Measurements from ENCODE around the gene LRP1B. TPM values are rescaled to one million over a fixed set of nuclear protein-coding genes. Genes with fewer than 3 reads are reported as not detected.

LRP1B gene
- total RNA-seq, 1 donor from 2014 or later: 0.54 TPM

DNA sequence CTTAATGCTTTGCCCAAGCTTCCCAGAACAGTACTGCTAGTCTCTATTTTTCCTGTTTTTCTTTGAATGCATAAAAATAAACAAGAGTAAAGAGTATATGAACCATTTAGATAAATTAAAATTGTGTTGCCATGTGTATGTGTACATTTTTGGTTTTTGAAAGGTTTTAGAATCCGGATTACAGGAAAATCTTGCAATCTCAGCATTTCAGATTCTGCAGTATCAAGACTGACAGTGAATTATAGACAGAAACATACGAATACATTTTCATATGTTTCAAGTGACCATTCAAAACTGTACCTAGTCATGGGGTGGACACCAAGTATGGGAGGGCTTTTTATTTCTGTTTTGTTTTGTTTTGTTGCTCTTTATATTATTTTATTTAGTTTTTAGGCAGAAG lies 604.1 kb downstream of the LRP1B start:
- no peak overlapping the region for H3K4me3 Mint-ChIP-seq
- H3K36me3 Mint-ChIP-seq (ENCODE audit: low read depth): no peaks in the 10 kb centered on the region
- H3K9me3 Mint-ChIP-seq: no peaks in the 10 kb centered on the region
- no peaks in the 10 kb centered on the region for H3K27me3 Mint-ChIP-seq (ENCODE audit: low read depth)
- no peaks in the 10 kb centered on the region for H3K4me1 Mint-ChIP-seq
- no peak overlapping the region for H3K27ac Mint-ChIP-seq (ENCODE audit: unreplicated experiment)
- TF ChIP-seq, protein P1, sequence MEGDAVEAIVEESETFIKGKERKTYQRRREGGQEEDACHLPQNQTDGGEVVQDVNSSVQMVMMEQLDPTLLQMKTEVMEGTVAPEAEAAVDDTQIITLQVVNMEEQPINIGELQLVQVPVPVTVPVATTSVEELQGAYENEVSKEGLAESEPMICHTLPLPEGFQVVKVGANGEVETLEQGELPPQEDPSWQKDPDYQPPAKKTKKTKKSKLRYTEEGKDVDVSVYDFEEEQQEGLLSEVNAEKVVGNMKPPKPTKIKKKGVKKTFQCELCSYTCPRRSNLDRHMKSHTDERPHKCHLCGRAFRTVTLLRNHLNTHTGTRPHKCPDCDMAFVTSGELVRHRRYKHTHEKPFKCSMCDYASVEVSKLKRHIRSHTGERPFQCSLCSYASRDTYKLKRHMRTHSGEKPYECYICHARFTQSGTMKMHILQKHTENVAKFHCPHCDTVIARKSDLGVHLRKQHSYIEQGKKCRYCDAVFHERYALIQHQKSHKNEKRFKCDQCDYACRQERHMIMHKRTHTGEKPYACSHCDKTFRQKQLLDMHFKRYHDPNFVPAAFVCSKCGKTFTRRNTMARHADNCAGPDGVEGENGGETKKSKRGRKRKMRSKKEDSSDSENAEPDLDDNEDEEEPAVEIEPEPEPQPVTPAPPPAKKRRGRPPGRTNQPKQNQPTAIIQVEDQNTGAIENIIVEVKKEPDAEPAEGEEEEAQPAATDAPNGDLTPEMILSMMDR (conservative IDR thresholded peaks at IDR 0.05): no peak
- DNase-seq (ENCODE audit: low read depth, low spot score): no peak

DNA sequence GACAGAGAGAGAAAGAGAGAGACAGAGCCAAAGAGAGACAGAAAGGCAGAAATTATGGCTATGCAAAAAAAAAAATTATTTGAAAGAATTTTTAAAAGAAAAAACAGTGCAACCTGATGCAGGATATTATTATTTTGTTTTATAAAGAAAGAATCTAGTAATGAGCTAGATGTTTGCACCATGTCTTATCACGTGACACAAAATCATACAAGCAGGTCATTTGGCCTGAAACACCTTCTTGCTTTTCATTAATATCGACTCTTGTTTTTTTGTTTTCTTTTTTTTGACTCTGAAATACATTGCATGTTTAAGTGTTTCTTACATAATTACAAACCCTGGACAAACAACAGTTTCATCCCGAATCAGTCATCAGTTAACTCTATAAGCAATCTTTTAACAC lies 606.0 kb downstream of the LRP1B start:
- Mint-ChIP-seq H3K27ac (ENCODE audit: unreplicated experiment) (no peak overlapping the region), H3K9me3 (no peaks in the 10 kb centered on the region), H3K36me3 (ENCODE audit: low read depth) (no peaks in the 10 kb centered on the region), H3K4me1 (peaks cover 9% of the 10 kb centered on the region), H3K27me3 (ENCODE audit: low read depth) (no peaks in the 10 kb centered on the region), H3K4me3 (no peak overlapping the region)
- no peak for DNase-seq (ENCODE audit: low read depth, low spot score)
- TF ChIP-seq, protein P1 (conservative IDR thresholded peaks at IDR 0.05): no peak

DNA sequence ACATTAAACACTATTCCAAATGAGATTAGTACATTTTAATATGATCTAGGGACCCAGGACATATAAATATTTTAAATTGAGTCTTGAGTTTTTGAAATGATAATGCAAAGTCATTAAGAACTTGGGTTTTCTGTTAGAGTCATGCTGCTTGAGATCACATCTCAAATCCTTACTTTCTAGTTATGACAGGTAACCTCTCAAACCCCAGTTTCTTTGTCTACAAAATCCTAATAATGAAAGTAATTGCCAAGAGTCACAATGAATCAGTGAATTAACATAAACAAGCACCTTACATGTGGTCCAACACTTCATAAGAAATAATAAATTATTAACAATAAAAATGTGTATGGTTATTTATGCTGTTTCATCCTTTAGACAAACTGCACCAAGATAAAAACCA lies 607.6 kb downstream of the LRP1B start:
- H3K36me3 Mint-ChIP-seq (ENCODE audit: low read depth): no peaks in the 10 kb centered on the region
- TF ChIP-seq, protein P1 (conservative IDR thresholded peaks at IDR 0.05): no peak
- no peak overlapping the region for H3K4me3 Mint-ChIP-seq

DNA sequence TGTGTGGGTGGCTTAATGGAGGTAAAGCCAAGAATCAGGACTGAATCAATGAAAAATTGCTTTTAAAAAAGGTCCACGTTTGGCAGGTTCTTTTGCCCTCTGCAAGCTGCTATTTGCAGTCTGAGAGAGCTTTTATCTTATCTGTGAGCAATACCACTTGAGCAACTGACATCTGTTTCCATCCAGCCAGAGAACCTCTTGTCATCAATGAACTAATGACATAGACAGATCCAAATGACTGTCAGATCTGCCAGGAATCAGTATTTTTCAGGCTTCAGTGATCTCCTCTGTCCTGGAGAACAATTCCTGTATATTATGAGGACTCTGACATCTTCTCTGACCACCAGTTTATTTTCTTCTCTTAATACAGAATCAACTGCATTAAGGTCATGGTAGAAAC lies 608.1 kb downstream of the LRP1B start:
- Mint-ChIP-seq H3K27me3 (ENCODE audit: low read depth) (no peaks in the 10 kb centered on the region), H3K4me1 (peaks cover 12% of the 10 kb centered on the region), H3K27ac (ENCODE audit: unreplicated experiment) (no peak overlapping the region), H3K4me3 (no peak overlapping the region), H3K9me3 (no peaks in the 10 kb centered on the region), H3K36me3 (ENCODE audit: low read depth) (no peaks in the 10 kb centered on the region)
- TF ChIP-seq, protein P1 (conservative IDR thresholded peaks at IDR 0.05): no peak
- DNase-seq (ENCODE audit: low read depth, low spot score): no peak

More for the DNA sequence above, 607.6 kb downstream of the LRP1B start:
- no peak for DNase-seq (ENCODE audit: low read depth, low spot score)
- no peaks in the 10 kb centered on the region for H3K27me3 Mint-ChIP-seq (ENCODE audit: low read depth)
- no peak overlapping the region for H3K27ac Mint-ChIP-seq (ENCODE audit: unreplicated experiment)
- peaks cover 12% of the 10 kb centered on the region for H3K4me1 Mint-ChIP-seq
- H3K9me3 Mint-ChIP-seq: no peaks in the 10 kb centered on the region

DNA sequence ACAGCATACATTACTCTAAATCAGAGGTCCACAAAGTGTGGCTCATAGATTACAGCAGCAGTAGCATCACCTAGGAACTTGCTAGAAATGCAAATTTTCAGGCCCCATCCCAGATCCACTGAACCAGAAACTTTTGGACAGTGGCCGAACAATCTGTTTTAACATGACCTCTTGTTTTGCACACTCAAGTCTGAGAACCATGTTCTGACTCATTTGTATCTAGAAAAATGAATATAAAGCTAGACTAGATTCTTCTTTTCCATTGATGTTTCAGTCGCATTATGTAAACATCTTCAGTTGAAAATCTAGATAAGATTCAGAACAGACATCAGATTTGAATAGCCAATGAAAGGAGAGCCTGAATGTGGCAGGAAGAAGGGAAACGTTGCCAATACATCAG lies 608.8 kb downstream of the LRP1B start:
- Mint-ChIP-seq H3K27me3 (ENCODE audit: low read depth) (no peaks in the 10 kb centered on the region), H3K36me3 (ENCODE audit: low read depth) (no peaks in the 10 kb centered on the region), H3K27ac (ENCODE audit: unreplicated experiment) (no peak overlapping the region), H3K4me3 (no peak overlapping the region), H3K9me3 (no peaks in the 10 kb centered on the region), H3K4me1 (peaks cover 12% of the 10 kb centered on the region)
- TF ChIP-seq, protein P1 (conservative IDR thresholded peaks at IDR 0.05): no peak
- DNase-seq (ENCODE audit: low read depth, low spot score): no peak

DNA sequence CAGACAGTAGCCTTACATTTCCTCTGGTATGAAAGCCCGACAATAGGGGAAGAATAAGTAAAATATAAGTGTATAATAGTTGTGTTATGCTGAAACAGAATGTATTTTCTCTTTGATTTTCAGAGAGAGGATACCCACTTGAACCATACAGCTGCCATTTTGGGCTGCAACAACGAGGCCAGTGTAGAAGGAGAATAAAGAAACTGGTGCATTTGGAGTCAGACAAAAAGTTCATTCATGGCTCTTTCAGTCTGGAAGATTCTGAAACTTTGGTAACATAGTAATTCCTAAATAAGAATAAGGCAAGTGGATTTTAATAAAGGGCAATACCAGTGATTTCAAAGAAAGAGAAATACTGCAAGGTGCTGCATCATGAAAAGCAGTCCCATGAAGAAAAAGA lies 610.9 kb downstream of the LRP1B start:
- Mint-ChIP-seq H3K4me3 (no peak overlapping the region), H3K4me1 (peaks cover 12% of the 10 kb centered on the region), H3K9me3 (no peaks in the 10 kb centered on the region), H3K36me3 (ENCODE audit: low read depth) (no peaks in the 10 kb centered on the region), H3K27ac (ENCODE audit: unreplicated experiment) (no peak overlapping the region), H3K27me3 (ENCODE audit: low read depth) (no peaks in the 10 kb centered on the region)
- no peak for DNase-seq (ENCODE audit: low read depth, low spot score)
- TF ChIP-seq, protein P1 (conservative IDR thresholded peaks at IDR 0.05): no peak

Data from neural crest cell (in vitro differentiated cells).